Gastrocnemius medialis (tissue), 4 donors: Measurements from ENCODE around the gene ORC4. TPM values are rescaled to one million over a fixed set of nuclear protein-coding genes. Genes with fewer than 3 reads are reported as not detected.

Experiments used
- ATAC-seq, 2 donors: fragments of 150-250 bp; one replicate each; pipeline ENCODE4 v1.9.1; 2016
- DNase-seq, 2 donors: peaks; one replicate each; pipeline ENCODE4 v3.0.0-alpha.2; 2019
- H3K27ac ChIP-seq, 4 donors: fragments of 200-600 bp; sonication (generic); 1 replicate in 1 of 4; 2 replicates in 3 of 4; pipeline ENCODE4 v1.5.1; 2016 to 2018; ENCODE audit warnings: mild to moderate bottlenecking in 2 of 4, moderate library complexity in 1 of 4
- H3K27me3 ChIP-seq, 3 donors: fragments of 200-600 bp; sonication (generic) in 2 of 3; 1 replicate in 1 of 3; 2 replicates in 2 of 3; pipeline versions ENCODE4 v1.5.1 to v1.6.0; 2016 to 2019; ENCODE audit warnings: mild to moderate bottlenecking in 1 of 3, moderate library complexity in 1 of 3
- H3K36me3 ChIP-seq, 2 donors: fragments of 200-600 bp; sonication (generic) in 1 of 2; one replicate each; pipeline ENCODE4 v1.5.1; 2017 to 2018
- H3K4me1 ChIP-seq, 2 donors: fragments of 200-600 bp; sonication (generic) in 1 of 2; one replicate each; pipeline ENCODE4 v1.5.1; 2016 to 2017; ENCODE audit warnings: mild to moderate bottlenecking in 2 of 2
- H3K4me3 ChIP-seq, 4 donors: fragments of 200-600 bp; sonication (generic) in 3 of 4; 1 replicate in 1 of 4; 2 replicates in 3 of 4; pipeline ENCODE4 v1.5.1; 2016 to 2019; ENCODE audit warnings: mild to moderate bottlenecking in 2 of 4
- H3K9me3 ChIP-seq, 3 donors: fragments of 200-600 bp; sonication (generic) in 2 of 3; 1 replicate in 1 of 3; 2 replicates in 2 of 3; pipeline ENCODE4 v1.5.1; 2016 to 2019
- POLR2A ChIP-seq, 2 donors: fragments of 450-650 bp; IDR thresholded peaks; one replicate each; pipeline ENCODE4 v1.6.1; 2017; ENCODE audit warnings: antibody characterized with exemption in 2 of 2, mild to moderate bottlenecking in 2 of 2, moderate library complexity in 2 of 2
- in situ Hi-C, 4 donors: fragments of 200-750 bp; cut with MboI; loops; one replicate each; pipeline versions ENCODE4 v1.15.0 to v1.8.0; 2017; ENCODE audit warnings: low sequenced_read_pairs in 4 of 4
- intact Hi-C: fragments of 100-400 bp; cut with DNase I; formaldehyde crosslinking; loops from one replicate; pipeline ENCODE4 v1.15.1; 2023; ENCODE audit warnings: low total_unique reads
- total RNA-seq, 4 donors: library from RNA; depleted of rRNA; stranded (reverse); fragments of >200 nt; gene quantifications; one replicate each; pipeline versions ENCODE4 v1.1.0 to v1.2.3, GENCODE V29; 2016
- TF ChIP-seq, protein P1 (sequence below), 5 experiments: fragments of 450-650 bp in 3 of 5; fragments of 200-600 bp in 2 of 5; sonication (generic) in 2 of 5; IDR thresholded peaks in 4 of 5; conservative IDR thresholded peaks in 1 of 5; 1 replicate in 4 of 5; 2 replicates in 1 of 5; pipeline ENCODE4 v1.5.1; 2016 to 2019; ENCODE audit warnings: antibody characterized with exemption in 5 of 5, mild to moderate bottlenecking in 3 of 5, moderate library complexity in 3 of 5

Gene ORC4
- total RNA-seq, 4 donors from 2014 or later = 34.8 to 51.8 (median 43.1) TPM

DNA sequence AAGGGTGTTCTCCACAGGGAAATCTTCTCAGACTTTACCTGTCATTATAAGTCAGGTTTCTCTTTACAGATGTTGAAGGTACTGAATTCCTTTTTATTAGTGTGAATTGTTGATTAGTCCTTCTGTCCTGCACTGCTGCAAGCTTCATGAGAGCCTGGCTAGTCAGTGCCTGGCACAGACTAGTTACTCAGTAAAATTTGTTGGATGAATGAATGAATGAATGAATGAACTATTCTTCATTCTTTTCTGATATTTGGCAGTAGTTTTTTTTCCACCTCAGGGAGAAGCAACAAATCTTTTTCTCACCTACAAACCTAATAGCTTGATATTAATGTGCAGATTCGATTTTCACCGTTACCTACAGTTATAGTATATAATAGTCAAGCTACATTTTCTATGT lies 111.4 kb downstream of the ORC4 start:
- in situ Hi-C loops = loop anchor here (5.0 to 25.0 kb wide), 5 partner anchors 372 to 1172 kb away; no protein-coding TSS in a partner anchor
- Histone ChIP-seq H3K4me3 (no peak overlapping the region), H3K4me1 (peaks cover 7 to 27% of the 10 kb centered on the region in 2 donors), H3K9me3 (no peaks in the 10 kb centered on the region), H3K27me3 (no peaks in the 10 kb centered on the region), H3K27ac (no peak overlapping the region), H3K36me3 (no peaks in the 10 kb centered on the region)
- DNase-seq = no peak
- TF ChIP-seq, protein P1, sequence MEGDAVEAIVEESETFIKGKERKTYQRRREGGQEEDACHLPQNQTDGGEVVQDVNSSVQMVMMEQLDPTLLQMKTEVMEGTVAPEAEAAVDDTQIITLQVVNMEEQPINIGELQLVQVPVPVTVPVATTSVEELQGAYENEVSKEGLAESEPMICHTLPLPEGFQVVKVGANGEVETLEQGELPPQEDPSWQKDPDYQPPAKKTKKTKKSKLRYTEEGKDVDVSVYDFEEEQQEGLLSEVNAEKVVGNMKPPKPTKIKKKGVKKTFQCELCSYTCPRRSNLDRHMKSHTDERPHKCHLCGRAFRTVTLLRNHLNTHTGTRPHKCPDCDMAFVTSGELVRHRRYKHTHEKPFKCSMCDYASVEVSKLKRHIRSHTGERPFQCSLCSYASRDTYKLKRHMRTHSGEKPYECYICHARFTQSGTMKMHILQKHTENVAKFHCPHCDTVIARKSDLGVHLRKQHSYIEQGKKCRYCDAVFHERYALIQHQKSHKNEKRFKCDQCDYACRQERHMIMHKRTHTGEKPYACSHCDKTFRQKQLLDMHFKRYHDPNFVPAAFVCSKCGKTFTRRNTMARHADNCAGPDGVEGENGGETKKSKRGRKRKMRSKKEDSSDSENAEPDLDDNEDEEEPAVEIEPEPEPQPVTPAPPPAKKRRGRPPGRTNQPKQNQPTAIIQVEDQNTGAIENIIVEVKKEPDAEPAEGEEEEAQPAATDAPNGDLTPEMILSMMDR (IDR thresholded peaks at IDR 0.05 in 4 of 5, conservative IDR thresholded peaks at IDR 0.05 in 1 of 5) = no peak
- no peak for TF ChIP-seq POLR2A (IDR thresholded peaks at IDR 0.05)
- no peak for ATAC-seq
- intact Hi-C loops = loop anchor here (5.0 kb wide), 1 partner anchor 62 kb away; the partner anchor contains the start of gene ACVR2A

DNA sequence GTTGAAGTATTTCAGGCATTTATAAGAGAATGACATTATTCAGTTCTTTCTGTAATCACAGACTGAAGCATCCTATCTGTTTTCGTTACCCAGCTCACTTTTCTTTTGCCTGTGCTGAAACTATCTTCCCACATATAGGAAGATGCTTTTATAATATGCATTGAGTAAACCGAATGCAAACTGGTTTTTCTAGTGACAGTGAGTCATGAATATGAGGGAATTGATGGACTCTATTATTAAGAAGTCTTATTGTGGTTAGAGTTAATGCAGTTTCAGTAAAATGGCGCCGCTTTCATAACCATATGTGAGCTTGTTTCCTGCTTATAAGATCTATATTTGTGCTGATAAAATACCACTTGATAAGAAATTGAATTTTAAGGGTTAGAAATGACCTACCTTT lies 116.5 kb downstream of the ORC4 start:
- peaks cover 10 to 21% of the 10 kb centered on the region in 2 donors for H3K4me1 ChIP-seq
- H3K4me3 ChIP-seq = no peak overlapping the region
- in situ Hi-C loops (loop anchor here in 3 of 4 donors (10.0 to 25.0 kb wide), 4 partner anchors 367 to 1167 kb away; no protein-coding TSS in a partner anchor), intact Hi-C loops (no loop called here)
- DNase-seq (no peak), ATAC-seq (no peak)
- H3K27me3 ChIP-seq = no peaks in the 10 kb centered on the region
- H3K27ac ChIP-seq = no peak overlapping the region
- H3K9me3 ChIP-seq = no peaks in the 10 kb centered on the region
- no peaks in the 10 kb centered on the region for H3K36me3 ChIP-seq
- TF ChIP-seq, protein P1 (IDR thresholded peaks at IDR 0.05 in 4 of 5, conservative IDR thresholded peaks at IDR 0.05 in 1 of 5) = no peak
- TF ChIP-seq POLR2A (IDR thresholded peaks at IDR 0.05) = no peak

DNA sequence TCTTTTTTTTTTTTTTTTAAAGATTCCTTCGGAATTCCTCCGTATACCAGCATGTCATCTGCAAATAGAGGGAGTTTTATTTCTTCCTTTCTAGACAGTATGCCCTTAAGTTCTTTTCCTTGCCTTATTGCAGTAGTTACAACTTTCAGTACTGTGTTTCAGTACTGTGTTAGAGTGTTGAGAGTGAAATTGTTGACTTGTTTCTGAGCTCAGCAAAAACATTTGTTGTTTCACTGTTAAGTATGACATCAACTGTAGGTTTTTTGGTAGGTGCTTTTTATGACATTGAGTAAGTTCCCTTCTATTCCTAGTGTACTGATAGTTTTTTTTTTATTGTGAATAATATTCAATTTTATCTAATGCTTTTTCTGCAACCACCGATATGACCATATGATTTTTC lies 131.9 kb downstream of the ORC4 start:
- DNase-seq = no peak
- Histone ChIP-seq H3K36me3 (no peaks in the 10 kb centered on the region), H3K27me3 (no peaks in the 10 kb centered on the region), H3K4me3 (no peak overlapping the region), H3K9me3 (no peaks in the 10 kb centered on the region), H3K4me1 (peaks cover 21 to 39% of the 10 kb centered on the region in 2 donors), H3K27ac (no peak overlapping the region)
- intact Hi-C loops = no loop called here
- ATAC-seq = no peak
- in situ Hi-C loops = no loop called here
- no peak for TF ChIP-seq POLR2A (IDR thresholded peaks at IDR 0.05)
- TF ChIP-seq, protein P1 (IDR thresholded peaks at IDR 0.05 in 4 of 5, conservative IDR thresholded peaks at IDR 0.05 in 1 of 5) = no peak

DNA sequence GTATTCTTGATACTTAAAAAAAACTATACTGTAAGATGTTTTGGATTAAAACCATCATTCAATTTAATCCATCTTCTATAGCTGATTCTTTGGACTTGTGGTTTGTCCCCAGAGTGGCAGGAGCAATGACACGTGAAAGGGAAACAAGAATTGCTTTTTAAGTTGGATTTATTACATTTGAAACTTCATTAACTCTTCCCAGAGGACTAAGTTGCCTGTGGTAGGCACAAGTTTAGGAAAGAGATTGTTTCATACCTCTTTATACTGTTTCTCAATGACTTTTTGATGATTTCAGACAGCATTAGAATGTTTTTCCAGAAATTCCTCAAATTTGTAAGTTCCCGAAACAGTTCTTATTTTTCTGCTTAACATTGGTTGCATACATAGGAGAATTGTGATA lies 134.4 kb downstream of the ORC4 start:
- H3K4me1 ChIP-seq = peaks cover 34 to 53% of the 10 kb centered on the region in 2 donors
- in situ Hi-C loops = no loop called here
- intact Hi-C loops = no loop called here
- H3K4me3 ChIP-seq = no peak overlapping the region
- H3K9me3 ChIP-seq = no peaks in the 10 kb centered on the region
- no peak overlapping the region for H3K27ac ChIP-seq
- H3K27me3 ChIP-seq = no peaks in the 10 kb centered on the region
- no peak for TF ChIP-seq POLR2A (IDR thresholded peaks at IDR 0.05)
- TF ChIP-seq, protein P1 (IDR thresholded peaks at IDR 0.05 in 4 of 5, conservative IDR thresholded peaks at IDR 0.05 in 1 of 5) = no peak
- DNase-seq = no peak
- H3K36me3 ChIP-seq = no peaks in the 10 kb centered on the region
- ATAC-seq = no peak

DNA sequence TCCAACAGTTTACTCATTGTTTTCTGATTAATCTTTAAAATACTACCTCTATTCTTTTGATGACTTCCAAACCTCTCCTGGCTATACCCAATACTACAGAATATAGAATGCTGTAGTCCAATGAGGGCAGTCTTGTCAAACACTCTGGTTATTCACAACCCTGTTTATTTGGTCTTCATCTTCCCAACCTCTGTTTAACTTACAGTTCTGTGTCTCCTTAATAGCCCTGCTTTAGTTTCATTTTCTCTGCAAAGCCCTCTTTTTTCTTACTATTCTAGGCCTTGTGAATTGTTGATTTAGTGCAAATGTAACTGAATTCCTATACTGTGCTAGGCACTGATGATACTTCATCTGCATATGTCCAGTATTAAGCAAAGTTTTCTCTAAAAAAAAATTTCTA lies 135.7 kb downstream of the ORC4 start:
- in situ Hi-C loops (no loop called here), intact Hi-C loops (no loop called here)
- H3K4me3 ChIP-seq = no peak overlapping the region
- peaks cover 46 to 61% of the 10 kb centered on the region in 2 donors for H3K4me1 ChIP-seq
- H3K27ac ChIP-seq = no peak overlapping the region
- TF ChIP-seq, protein P1 (IDR thresholded peaks at IDR 0.05 in 4 of 5, conservative IDR thresholded peaks at IDR 0.05 in 1 of 5) = no peak
- no peaks in the 10 kb centered on the region for H3K36me3 ChIP-seq
- H3K27me3 ChIP-seq = no peaks in the 10 kb centered on the region
- DNase-seq (no peak), ATAC-seq (peak in 1 of 2 donors; percentile 33)
- H3K9me3 ChIP-seq = no peaks in the 10 kb centered on the region
